ENCODE measurements around the gene PCOLCE2. TPM values are rescaled to one million over a fixed set of nuclear protein-coding genes. Genes with fewer than 3 reads are reported as not detected.

Gene PCOLCE2
- total and polyA plus RNA-seq, 2 donors from 2014 or later, result 1.9 to 59.0 TPM

- FAIRE-seq (no peak), DNase-seq (no peak)
- H3K27ac ChIP-seq (ENCODE audit: low read depth in 2 of 2, low read length in 2 of 2), result no peak overlapping the region
- H3K27me3 ChIP-seq (ENCODE audit: control insufficient read depth, insufficient read depth, low read length), result no peaks in the 10 kb centered on the region
- H3K36me3 ChIP-seq (ENCODE audit: control insufficient read depth in 2 of 3, insufficient read depth in 3 of 3, low read length in 3 of 3), result no peaks in the 10 kb centered on the region
- peaks cover 0 to 5% (median 2%) of the 10 kb centered on the region in 3 donors for H3K4me1 ChIP-seq (ENCODE audit: control insufficient read depth in 2 of 3, insufficient read depth in 2 of 3, low read depth in 1 of 3, low read length in 3 of 3)
- intact Hi-C loops (cut with DNase I), result no loop called here
- no peak overlapping the region for H3K9ac ChIP-seq (ENCODE audit: low read length in 3 of 3)
- H3K4me3 ChIP-seq (ENCODE audit: low read length in 3 of 3), result no peak overlapping the region
- no peak for TF ChIP-seq CTCF (IDR thresholded peaks at IDR 0.05; ENCODE audit: borderline replicate concordance, extremely low read depth, insufficient read depth)
- no peaks in the 10 kb centered on the region for H3K9me3 ChIP-seq (ENCODE audit: control insufficient read depth in 2 of 3, insufficient read depth in 1 of 3, low read length in 3 of 3)
Observed at GRCh38 chr3:142858043-142858442, 30.8 kb downstream of the PCOLCE2 start.

- Histone ChIP-seq H3K4me1 (ENCODE audit: control insufficient read depth in 2 of 3, insufficient read depth in 2 of 3, low read depth in 1 of 3, low read length in 3 of 3) (peaks cover 0 to 5% (median 2%) of the 10 kb centered on the region in 3 donors), H3K27me3 (ENCODE audit: control insufficient read depth, insufficient read depth, low read length) (no peaks in the 10 kb centered on the region), H3K36me3 (ENCODE audit: control insufficient read depth in 2 of 3, insufficient read depth in 3 of 3, low read length in 3 of 3) (no peaks in the 10 kb centered on the region), H3K9ac (ENCODE audit: low read length in 3 of 3) (no peak overlapping the region), H3K27ac (ENCODE audit: low read depth in 2 of 2, low read length in 2 of 2) (no peak overlapping the region), H3K9me3 (ENCODE audit: control insufficient read depth in 2 of 3, insufficient read depth in 1 of 3, low read length in 3 of 3) (no peaks in the 10 kb centered on the region), H3K4me3 (ENCODE audit: low read length in 3 of 3) (no peak overlapping the region)
- TF ChIP-seq CTCF (IDR thresholded peaks at IDR 0.05; ENCODE audit: borderline replicate concordance, extremely low read depth, insufficient read depth), result peak; percentile 49
- DNase-seq (peak in 3 of 5 donors; percentile 19 to 51 (median 22)), FAIRE-seq (no peak)
- intact Hi-C loops (cut with DNase I), result no loop called here
Observed at GRCh38 chr3:142857056-142857455, 31.8 kb downstream of the PCOLCE2 start.

- no peak overlapping the region for H3K4me3 ChIP-seq (ENCODE audit: low read length in 3 of 3)
- FAIRE-seq (no peak), DNase-seq (peak in 4 of 5 donors; percentile 46 to 87 (median 68))
- no peaks in the 10 kb centered on the region for H3K36me3 ChIP-seq (ENCODE audit: control insufficient read depth in 2 of 3, insufficient read depth in 3 of 3, low read length in 3 of 3)
- H3K27ac ChIP-seq (ENCODE audit: low read depth in 2 of 2, low read length in 2 of 2), result no peak overlapping the region
- intact Hi-C loops (cut with DNase I), result no loop called here
- no peaks in the 10 kb centered on the region for H3K9me3 ChIP-seq (ENCODE audit: control insufficient read depth in 2 of 3, insufficient read depth in 1 of 3, low read length in 3 of 3)
- TF ChIP-seq CTCF (IDR thresholded peaks at IDR 0.05; ENCODE audit: borderline replicate concordance, extremely low read depth, insufficient read depth), result no peak
- peaks cover 0 to 5% (median 2%) of the 10 kb centered on the region in 3 donors for H3K4me1 ChIP-seq (ENCODE audit: control insufficient read depth in 2 of 3, insufficient read depth in 2 of 3, low read depth in 1 of 3, low read length in 3 of 3)
- H3K27me3 ChIP-seq (ENCODE audit: control insufficient read depth, insufficient read depth, low read length), result no peaks in the 10 kb centered on the region
- no peak overlapping the region for H3K9ac ChIP-seq (ENCODE audit: low read length in 3 of 3)
Observed at GRCh38 chr3:142853270-142854168, 35.4 kb downstream of the PCOLCE2 start.

Measured in kidney (tissue), 14 donors.